ENCODE results near the gene TCP11. TPM values are rescaled to one million over a fixed set of nuclear protein-coding genes. Genes with fewer than 3 reads are reported as not detected.
A peak's percentile ranks its signal among the peaks of the same experiment; 100 is the strongest.

TCP11 gene
- total RNA-seq (not detected), polyA plus RNA-seq (not detected)

- CTCF ChIA-PET (ENCODE audit: partially characterized antibody): interaction anchor here (1.7 to 2.5 kb wide), 4 partner anchors 22 to 682 kb away, joined by 4 to 20 read pairs (median 8); no protein-coding TSS in a partner anchor
These were observed at the start of gene TCP11 for GRCh38 chr6:35141007-35141655. Gene TCP11 (minus strand): TSS chr6:35141339. CDS start chr6:35140870, 469 bp downstream.

GRCh38 chr6:35190306-35190705, 49.2 kb upstream of the TCP11 start:
- Histone ChIP-seq H3K9me3 (ENCODE audit: control insufficient read depth in 1 of 2, low read length in 2 of 2) (no peaks in the 10 kb centered on the region), H3K27me3 (ENCODE audit: insufficient read depth, low read length) (no peaks in the 10 kb centered on the region), H3K36me3 (ENCODE audit: insufficient read depth, low read length) (no peaks in the 10 kb centered on the region), H3K27ac (ENCODE audit: low read depth, low read length) (no peak overlapping the region), H3K4me3 (ENCODE audit: low read length in 2 of 2) (no peak overlapping the region), H3K4me1 (ENCODE audit: insufficient read depth, low read length) (no peaks in the 10 kb centered on the region)
- no peak overlapping the region for H3K4me3 Mint-ChIP-seq
- H3K27me3 Mint-ChIP-seq: peaks cover 8 to 11% of the 10 kb centered on the region in 2 donors
- H3K27ac Mint-ChIP-seq: no peak overlapping the region
- no peak for DNase-seq
- no peaks in the 10 kb centered on the region for H3K9me3 Mint-ChIP-seq
- peaks cover 0 to 6% (median 3%) of the 10 kb centered on the region in 4 donors for H3K4me1 Mint-ChIP-seq
- intact Hi-C loops (cut with micrococcal nuclease): no loop called here
- ChIA-PET POLR2A (ENCODE audit: partially characterized antibody) (no interaction called here), CTCF (ENCODE audit: partially characterized antibody) (no interaction called here)
- no peaks in the 10 kb centered on the region for H3K36me3 Mint-ChIP-seq

More at GRCh38 chr6:35141007-35141655, at the start of gene TCP11:
- peaks cover 7 to 12% of the 10 kb centered on the region in 2 donors for H3K27me3 Mint-ChIP-seq
- peak within 1 kb of the TSS in 4 of 7 donors; percentile 29 to 70 (median 53) for H3K27ac Mint-ChIP-seq
- Histone ChIP-seq H3K36me3 (ENCODE audit: insufficient read depth, low read length) (no peaks in the 10 kb centered on the region), H3K4me1 (ENCODE audit: insufficient read depth, low read length) (peaks cover 15% of the 10 kb centered on the region), H3K27me3 (ENCODE audit: insufficient read depth, low read length) (peaks cover 7% of the 10 kb centered on the region), H3K4me3 (ENCODE audit: low read length in 2 of 2) (no peak within 1 kb of the TSS), H3K27ac (ENCODE audit: low read depth, low read length) (no peak within 1 kb of the TSS), H3K9me3 (ENCODE audit: control insufficient read depth in 1 of 2, low read length in 2 of 2) (no peaks in the 10 kb centered on the region)
- intact Hi-C loops (cut with micrococcal nuclease): loop anchor here (5.0 to 10.0 kb wide), 3 partner anchors 276 to 979 kb away; no protein-coding TSS in a partner anchor
- peak within 1 kb of the TSS in 7 of 8 donors; percentile 13 to 82 (median 69) for H3K4me3 Mint-ChIP-seq
- peaks cover 0 to 3% (median 0%) of the 10 kb centered on the region in 8 donors for H3K9me3 Mint-ChIP-seq
- peak in 4 of 5 donors; percentile 16 to 25 (median 23) for DNase-seq
- POLR2A ChIA-PET (ENCODE audit: partially characterized antibody): no interaction called here
- peaks cover 8 to 14% (median 10%) of the 10 kb centered on the region in 4 donors for H3K4me1 Mint-ChIP-seq
- H3K36me3 Mint-ChIP-seq: no peaks in the 10 kb centered on the region

GRCh38 chr6:35188886-35189285, 47.7 kb upstream of the TCP11 start:
- Mint-ChIP-seq H3K27ac (no peak overlapping the region), H3K4me1 (peaks cover 0 to 3% (median under 1%) of the 10 kb centered on the region in 4 donors), H3K9me3 (no peaks in the 10 kb centered on the region), H3K36me3 (no peaks in the 10 kb centered on the region), H3K27me3 (peaks cover 7 to 13% of the 10 kb centered on the region in 2 donors), H3K4me3 (no peak overlapping the region)
- H3K36me3 ChIP-seq (ENCODE audit: insufficient read depth, low read length): no peaks in the 10 kb centered on the region
- POLR2A ChIA-PET (ENCODE audit: partially characterized antibody): no interaction called here
- no peaks in the 10 kb centered on the region for H3K9me3 ChIP-seq (ENCODE audit: control insufficient read depth in 1 of 2, low read length in 2 of 2)
- no peak overlapping the region for H3K4me3 ChIP-seq (ENCODE audit: low read length in 2 of 2)
- H3K27ac ChIP-seq (ENCODE audit: low read depth, low read length): no peak overlapping the region
- intact Hi-C loops (cut with micrococcal nuclease): no loop called here
- no peak for DNase-seq
- no peaks in the 10 kb centered on the region for H3K27me3 ChIP-seq (ENCODE audit: insufficient read depth, low read length)
- no peaks in the 10 kb centered on the region for H3K4me1 ChIP-seq (ENCODE audit: insufficient read depth, low read length)
- CTCF ChIA-PET (ENCODE audit: partially characterized antibody): no interaction called here

GRCh38 chr6:35186571-35186970, 45.4 kb upstream of the TCP11 start:
- intact Hi-C loops (cut with micrococcal nuclease): no loop called here
- Histone ChIP-seq H3K27ac (ENCODE audit: low read depth, low read length) (no peak overlapping the region), H3K9me3 (ENCODE audit: control insufficient read depth in 1 of 2, low read length in 2 of 2) (no peaks in the 10 kb centered on the region), H3K36me3 (ENCODE audit: insufficient read depth, low read length) (no peaks in the 10 kb centered on the region), H3K27me3 (ENCODE audit: insufficient read depth, low read length) (no peaks in the 10 kb centered on the region), H3K4me3 (ENCODE audit: low read length in 2 of 2) (no peak overlapping the region), H3K4me1 (ENCODE audit: insufficient read depth, low read length) (no peaks in the 10 kb centered on the region)
- DNase-seq: no peak
- Mint-ChIP-seq H3K9me3 (no peaks in the 10 kb centered on the region), H3K4me1 (no peaks in the 10 kb centered on the region), H3K27ac (no peak overlapping the region), H3K4me3 (no peak overlapping the region), H3K27me3 (peaks cover 12 to 15% of the 10 kb centered on the region in 2 donors), H3K36me3 (no peaks in the 10 kb centered on the region)
- ChIA-PET POLR2A (ENCODE audit: partially characterized antibody) (no interaction called here), CTCF (ENCODE audit: partially characterized antibody) (interaction anchor here (0.9 kb wide), 1 partner anchor 21 kb away, joined by 3 read pairs; no protein-coding TSS in a partner anchor)

DNA sequence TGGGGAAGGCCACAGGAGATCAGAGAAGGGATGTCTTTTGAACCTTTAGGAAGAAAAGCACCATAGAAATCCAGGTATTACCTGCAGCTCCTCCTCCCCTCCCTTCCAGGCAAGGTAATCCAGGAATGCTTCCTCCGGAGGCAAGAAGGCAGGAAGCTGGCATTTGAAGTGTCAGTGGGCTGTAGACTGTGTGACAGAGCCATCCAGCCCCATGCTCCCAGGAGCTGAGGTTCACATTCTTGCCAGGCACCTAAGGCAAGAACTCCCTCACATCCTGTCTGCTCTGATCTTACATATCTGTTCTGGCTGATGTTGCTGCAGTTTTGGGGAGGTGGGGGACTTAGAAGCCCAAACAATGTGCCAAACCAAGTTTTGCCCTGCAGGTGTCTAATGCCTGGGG, 44.8 kb upstream of the TCP11 start:
- Mint-ChIP-seq H3K27me3 (peaks cover 12 to 14% of the 10 kb centered on the region in 2 donors), H3K36me3 (no peaks in the 10 kb centered on the region), H3K4me1 (no peaks in the 10 kb centered on the region), H3K4me3 (no peak overlapping the region), H3K27ac (no peak overlapping the region), H3K9me3 (no peaks in the 10 kb centered on the region)
- Histone ChIP-seq H3K27ac (ENCODE audit: low read depth, low read length) (no peak overlapping the region), H3K4me3 (ENCODE audit: low read length in 2 of 2) (no peak overlapping the region), H3K9me3 (ENCODE audit: control insufficient read depth in 1 of 2, low read length in 2 of 2) (no peaks in the 10 kb centered on the region), H3K4me1 (ENCODE audit: insufficient read depth, low read length) (no peaks in the 10 kb centered on the region), H3K36me3 (ENCODE audit: insufficient read depth, low read length) (no peaks in the 10 kb centered on the region), H3K27me3 (ENCODE audit: insufficient read depth, low read length) (no peaks in the 10 kb centered on the region)
- CTCF ChIA-PET (ENCODE audit: partially characterized antibody): interaction anchor here (0.9 kb wide), 1 partner anchor 22 kb away, joined by 3 read pairs; no protein-coding TSS in a partner anchor
- POLR2A ChIA-PET (ENCODE audit: partially characterized antibody): no interaction called here
- intact Hi-C loops (cut with micrococcal nuclease): no loop called here
- DNase-seq: no peak

DNA sequence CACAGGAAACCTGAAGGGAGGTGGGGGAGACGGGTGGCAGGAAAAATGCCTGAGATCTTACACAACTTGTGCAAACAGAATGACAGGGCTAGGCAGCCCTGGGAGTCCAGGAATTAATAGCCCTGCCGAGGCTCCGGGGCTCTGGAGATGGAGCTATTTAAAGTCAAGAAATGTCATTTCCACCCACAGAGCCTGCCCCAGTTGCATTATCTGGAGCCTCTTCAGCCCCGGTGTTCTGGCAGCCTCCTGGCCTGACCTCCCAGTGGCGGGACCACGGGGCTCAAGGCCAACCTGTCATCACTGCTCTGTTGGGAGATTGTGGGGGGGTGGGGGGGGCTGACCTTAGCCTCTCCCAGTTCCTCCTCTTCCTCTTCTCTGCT, 44.2 kb upstream of the TCP11 start:
- no peak for DNase-seq
- H3K4me3 ChIP-seq (ENCODE audit: low read length in 2 of 2): no peak overlapping the region
- no peaks in the 10 kb centered on the region for H3K9me3 ChIP-seq (ENCODE audit: control insufficient read depth in 1 of 2, low read length in 2 of 2)
- H3K36me3 Mint-ChIP-seq: no peaks in the 10 kb centered on the region
- intact Hi-C loops (cut with micrococcal nuclease): no loop called here
- ChIA-PET CTCF (ENCODE audit: partially characterized antibody) (no interaction called here), POLR2A (ENCODE audit: partially characterized antibody) (no interaction called here)
- no peaks in the 10 kb centered on the region for H3K9me3 Mint-ChIP-seq
- no peaks in the 10 kb centered on the region for H3K36me3 ChIP-seq (ENCODE audit: insufficient read depth, low read length)
- no peaks in the 10 kb centered on the region for H3K4me1 Mint-ChIP-seq
- H3K27ac ChIP-seq (ENCODE audit: low read depth, low read length): no peak overlapping the region
- H3K27ac Mint-ChIP-seq: no peak overlapping the region
- no peaks in the 10 kb centered on the region for H3K4me1 ChIP-seq (ENCODE audit: insufficient read depth, low read length)
- H3K27me3 Mint-ChIP-seq: peaks cover 10 to 14% of the 10 kb centered on the region in 2 donors
- no peak overlapping the region for H3K4me3 Mint-ChIP-seq
- no peaks in the 10 kb centered on the region for H3K27me3 ChIP-seq (ENCODE audit: insufficient read depth, low read length)

DNA sequence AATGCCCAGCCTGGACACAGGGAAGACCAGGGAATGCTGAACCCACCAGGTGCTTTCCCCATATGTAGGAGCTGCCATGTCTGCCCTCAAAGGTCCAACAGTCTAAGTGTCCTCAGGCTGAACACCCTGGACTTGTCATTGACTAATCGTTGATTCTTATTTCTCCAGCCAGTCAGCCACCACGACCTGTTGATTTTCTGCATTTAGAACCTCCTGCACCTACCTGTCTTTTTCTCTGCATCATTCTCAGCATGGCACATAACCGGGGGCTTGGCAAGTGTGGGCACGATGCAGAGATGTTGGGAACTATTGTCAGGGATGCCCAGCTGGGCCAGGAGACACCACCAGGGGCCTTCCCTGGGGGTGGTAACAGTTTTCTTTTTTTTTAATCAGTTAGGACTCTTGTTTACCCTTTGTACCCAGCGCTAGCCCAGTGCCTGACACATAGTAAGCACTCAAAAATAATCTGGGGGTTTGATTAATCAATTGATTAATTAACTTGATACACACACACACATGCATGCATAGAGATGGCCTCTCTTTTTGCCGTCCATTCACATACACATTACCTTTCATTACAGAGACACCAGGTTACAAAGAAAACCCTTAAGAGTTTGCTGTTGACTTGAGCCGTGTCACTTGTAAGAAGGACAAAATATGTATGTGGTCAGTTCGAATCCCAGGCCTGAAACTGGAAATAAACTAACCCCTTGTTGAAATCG, 43.6 kb upstream of the TCP11 start:
- no peaks in the 10 kb centered on the region for H3K4me1 Mint-ChIP-seq
- H3K4me3 ChIP-seq (ENCODE audit: low read length in 2 of 2): no peak overlapping the region
- no peaks in the 10 kb centered on the region for H3K36me3 ChIP-seq (ENCODE audit: insufficient read depth, low read length)
- intact Hi-C loops (cut with micrococcal nuclease): no loop called here
- H3K36me3 Mint-ChIP-seq: no peaks in the 10 kb centered on the region
- no peaks in the 10 kb centered on the region for H3K4me1 ChIP-seq (ENCODE audit: insufficient read depth, low read length)
- no peak for DNase-seq
- H3K27ac Mint-ChIP-seq: no peak overlapping the region
- no peak overlapping the region for H3K4me3 Mint-ChIP-seq
- H3K27me3 ChIP-seq (ENCODE audit: insufficient read depth, low read length): no peaks in the 10 kb centered on the region
- H3K9me3 ChIP-seq (ENCODE audit: control insufficient read depth in 1 of 2, low read length in 2 of 2): no peaks in the 10 kb centered on the region
- ChIA-PET CTCF (ENCODE audit: partially characterized antibody) (no interaction called here), POLR2A (ENCODE audit: partially characterized antibody) (interaction anchor here (0.7 kb wide), 1 partner anchor 704 kb away, joined by 3 read pairs; no protein-coding TSS in a partner anchor)
- H3K27me3 Mint-ChIP-seq: peaks cover 10 to 14% of the 10 kb centered on the region in 2 donors
- no peaks in the 10 kb centered on the region for H3K9me3 Mint-ChIP-seq
- H3K27ac ChIP-seq (ENCODE audit: low read depth, low read length): no peak overlapping the region
